Gastroesophageal sphincter (tissue), 3 donors: ENCODE data around the gene NR1H2.

Experiments
- EP300 ChIP-seq: sonication (generic); formaldehyde crosslinking; IDR thresholded peaks from one replicate; pipeline ENCODE4 v1.6.1; 2017; ENCODE audit warnings: antibody characterized with exemption, mild to moderate bottlenecking
- POLR2A ChIP-seq, 2 donors: fragments of 450-650 bp; IDR thresholded peaks; one replicate each; pipeline ENCODE4 v1.6.1; 2017; ENCODE audit warnings: antibody characterized with exemption in 2 of 2, mild to moderate bottlenecking in 2 of 2, moderate library complexity in 1 of 2
- POLR2AphosphoS5 ChIP-seq: sonication (generic); formaldehyde crosslinking; IDR thresholded peaks from one replicate; pipeline ENCODE4 v1.6.1; 2017; ENCODE audit warnings: antibody characterized with exemption
- TF ChIP-seq, protein P1 (sequence below), 4 experiments: fragments of 200-600 bp in 2 of 4; fragments of 450-650 bp in 2 of 4; sonication (generic) in 1 of 4; IDR thresholded peaks; one replicate each; pipeline ENCODE4 v1.5.1; 2017 to 2019; ENCODE audit warnings: antibody characterized with exemption in 4 of 4, mild to moderate bottlenecking in 2 of 4, moderate library complexity in 2 of 4

DNA sequence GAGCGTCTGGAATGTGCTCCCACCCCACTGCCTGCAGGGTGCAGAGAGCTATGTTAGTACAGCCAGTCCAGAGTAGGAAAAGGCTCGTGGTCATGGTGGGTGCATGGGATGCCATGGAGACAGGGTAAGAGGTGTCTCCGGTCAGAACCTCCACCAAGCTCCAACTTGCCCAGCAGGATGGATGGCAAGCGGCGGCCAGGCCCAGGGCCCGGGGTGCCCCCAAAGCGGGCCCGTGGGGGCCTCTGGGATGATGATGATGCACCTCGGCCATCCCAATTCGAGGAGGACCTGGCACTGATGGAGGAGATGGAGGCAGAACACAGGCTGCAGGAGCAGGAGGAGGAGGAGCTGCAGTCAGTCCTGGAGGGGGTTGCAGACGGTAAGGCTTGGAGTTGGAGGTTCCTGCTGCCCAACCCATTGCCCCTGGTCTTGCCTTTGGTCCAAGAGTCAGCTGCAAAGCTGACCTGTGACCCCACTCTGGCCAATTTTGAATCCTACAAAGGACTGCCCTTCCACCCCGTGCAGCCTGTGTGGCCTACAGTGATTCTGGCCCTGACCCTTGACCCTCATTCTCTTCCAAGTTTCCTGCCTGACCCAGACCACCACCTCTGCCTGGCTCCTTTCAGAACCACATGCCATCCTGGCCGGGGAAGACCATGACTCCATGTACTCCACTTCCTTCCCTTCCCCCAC, 22.6 kb downstream of the NR1H2 start:
- TF ChIP-seq, protein P1, sequence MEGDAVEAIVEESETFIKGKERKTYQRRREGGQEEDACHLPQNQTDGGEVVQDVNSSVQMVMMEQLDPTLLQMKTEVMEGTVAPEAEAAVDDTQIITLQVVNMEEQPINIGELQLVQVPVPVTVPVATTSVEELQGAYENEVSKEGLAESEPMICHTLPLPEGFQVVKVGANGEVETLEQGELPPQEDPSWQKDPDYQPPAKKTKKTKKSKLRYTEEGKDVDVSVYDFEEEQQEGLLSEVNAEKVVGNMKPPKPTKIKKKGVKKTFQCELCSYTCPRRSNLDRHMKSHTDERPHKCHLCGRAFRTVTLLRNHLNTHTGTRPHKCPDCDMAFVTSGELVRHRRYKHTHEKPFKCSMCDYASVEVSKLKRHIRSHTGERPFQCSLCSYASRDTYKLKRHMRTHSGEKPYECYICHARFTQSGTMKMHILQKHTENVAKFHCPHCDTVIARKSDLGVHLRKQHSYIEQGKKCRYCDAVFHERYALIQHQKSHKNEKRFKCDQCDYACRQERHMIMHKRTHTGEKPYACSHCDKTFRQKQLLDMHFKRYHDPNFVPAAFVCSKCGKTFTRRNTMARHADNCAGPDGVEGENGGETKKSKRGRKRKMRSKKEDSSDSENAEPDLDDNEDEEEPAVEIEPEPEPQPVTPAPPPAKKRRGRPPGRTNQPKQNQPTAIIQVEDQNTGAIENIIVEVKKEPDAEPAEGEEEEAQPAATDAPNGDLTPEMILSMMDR (IDR thresholded peaks at IDR 0.05), result no peak
- TF ChIP-seq POLR2AphosphoS5 (no peak), POLR2A (IDR thresholded peaks at IDR 0.05) (no peak), EP300 (no peak)
